H9 (cell line): ENCODE measurements around the gene NAE1. TPM values are rescaled to one million over a fixed set of nuclear protein-coding genes. Genes with fewer than 3 reads are reported as not detected.

Experiments
- DNase-seq: peaks from one replicate; pipeline ENCODE4 v3.0.0-alpha.2; 2017
- H2AFZ ChIP-seq: one replicate; pipeline ENCODE4 v1.6.1; 2013; ENCODE audit warnings: mild to moderate bottlenecking, low read length, control low read depth, moderate library complexity
- H2AK5ac ChIP-seq: 2 replicates; pipeline ENCODE4 v1.6.1; 2013; ENCODE audit warnings: low read length, control low read depth, mixed read lengths; ENCODE audit not compliant: insufficient read length
- H2BK120ac ChIP-seq: one replicate; pipeline ENCODE4 v1.6.1; 2013; ENCODE audit warnings: low read depth, mild to moderate bottlenecking, low read length, control low read depth, inconsistent platforms; ENCODE audit not compliant: poor library complexity, severe bottlenecking
- H2BK12ac ChIP-seq: 2 replicates; pipeline ENCODE4 v1.6.1; 2013; ENCODE audit warnings: low read length, control low read depth, mixed read lengths, low read depth; ENCODE audit not compliant: insufficient read length
- H2BK15ac ChIP-seq: 2 replicates; pipeline ENCODE4 v1.6.1; 2013; ENCODE audit warnings: low read depth, low read length, control low read depth
- H2BK20ac ChIP-seq: one replicate; pipeline ENCODE4 v1.6.1; 2013; ENCODE audit warnings: low read depth, mild to moderate bottlenecking, low read length, control low read depth, inconsistent platforms; ENCODE audit not compliant: poor library complexity, severe bottlenecking
- H2BK5ac ChIP-seq: 2 replicates; pipeline ENCODE4 v1.6.1; 2013; ENCODE audit warnings: low read length, control low read depth, mixed read lengths; ENCODE audit not compliant: insufficient read length
- H3K14ac ChIP-seq: 2 replicates; pipeline ENCODE4 v1.6.1; 2013; ENCODE audit warnings: low read length, control low read depth; ENCODE audit not compliant: insufficient read depth
- H3K18ac ChIP-seq: 2 replicates; pipeline ENCODE4 v1.6.1; 2013; ENCODE audit warnings: low read depth, mild to moderate bottlenecking, mixed read lengths, low read length, control low read depth; ENCODE audit not compliant: insufficient read length
- H3K23ac ChIP-seq: 2 replicates; pipeline ENCODE4 v1.6.1; 2013; ENCODE audit warnings: low read length, control low read depth, mixed read lengths, low read depth; ENCODE audit not compliant: insufficient read length
- H3K23me2 ChIP-seq: 2 replicates; pipeline ENCODE4 v1.6.1; 2013; ENCODE audit warnings: low read depth, mild to moderate bottlenecking, mixed read lengths, low read length, control low read depth; ENCODE audit not compliant: insufficient read length, poor library complexity, severe bottlenecking
- H3K27ac ChIP-seq: 2 replicates; pipeline ENCODE4 v1.5.1; 2013; ENCODE audit warnings: low read length, control low read depth, mixed read lengths, low read depth; ENCODE audit not compliant: insufficient read length
- H3K27me3 ChIP-seq: 2 replicates; pipeline ENCODE4 v1.6.1; 2013; ENCODE audit warnings: low read length, control low read depth, inconsistent platforms; ENCODE audit not compliant: insufficient read depth
- H3K4ac ChIP-seq: 2 replicates; pipeline ENCODE4 v1.6.1; 2013; ENCODE audit warnings: low read depth, mild to moderate bottlenecking, control low read depth, inconsistent platforms, low read length, moderate library complexity
- H3K4me1 ChIP-seq: 2 replicates; pipeline ENCODE4 v1.6.1; 2013; ENCODE audit warnings: low read length, control low read depth, inconsistent platforms; ENCODE audit not compliant: insufficient read depth
- H3K4me2 ChIP-seq: 2 replicates; pipeline ENCODE4 v1.6.1; 2013; ENCODE audit warnings: low read length, control low read depth, mixed read lengths; ENCODE audit not compliant: insufficient read length, insufficient read depth
- H3K56ac ChIP-seq: 2 replicates; pipeline ENCODE4 v1.6.1; 2013; ENCODE audit warnings: low read depth, mild to moderate bottlenecking, mixed read lengths, low read length, control low read depth; ENCODE audit not compliant: insufficient read length
- H3K79me1 ChIP-seq: 2 replicates; pipeline ENCODE4 v1.6.1; 2013; ENCODE audit warnings: low read depth, mild to moderate bottlenecking, moderate library complexity, low read length, control low read depth, inconsistent platforms; ENCODE audit not compliant: insufficient read depth, poor library complexity, severe bottlenecking
- H3K79me2 ChIP-seq: 2 replicates; pipeline ENCODE4 v1.6.1; 2013; ENCODE audit warnings: low read length, control low read depth, inconsistent platforms; ENCODE audit not compliant: insufficient read depth
- H3K9ac ChIP-seq: 2 replicates; pipeline ENCODE4 v1.6.1; 2013; ENCODE audit warnings: low read length, control low read depth, mixed read lengths; ENCODE audit not compliant: insufficient read length; ENCODE audit errors: extremely low read depth
- H3K9me3 ChIP-seq: one replicate; pipeline ENCODE4 v1.6.1; 2013; ENCODE audit warnings: low read depth, low read length, inconsistent platforms; ENCODE audit not compliant: control insufficient read depth
- H3T11ph ChIP-seq: one replicate; pipeline ENCODE4 v1.6.1; 2013; ENCODE audit warnings: mild to moderate bottlenecking, low read length, control low read depth, inconsistent platforms
- H4K20me1 ChIP-seq: one replicate; pipeline ENCODE4 v1.6.1; 2013; ENCODE audit not compliant: control insufficient read depth, insufficient read length, insufficient read depth
- H4K5ac ChIP-seq: 2 replicates; pipeline ENCODE4 v1.6.1; 2013; ENCODE audit warnings: low read depth, mild to moderate bottlenecking, mixed read lengths, low read length, control low read depth; ENCODE audit not compliant: insufficient read length
- H4K8ac ChIP-seq: replicated peaks from 2 replicates; pipeline ENCODE4 v1.6.1; 2013; ENCODE audit warnings: low read length, control low read depth, mixed read lengths, low read depth; ENCODE audit not compliant: insufficient read length
- H4K91ac ChIP-seq: 2 replicates; pipeline ENCODE4 v1.6.1; 2013; ENCODE audit warnings: low read depth, mild to moderate bottlenecking, moderate library complexity, mixed read lengths, low read length, control low read depth; ENCODE audit not compliant: insufficient read length
- H3K27ac Mint-ChIP-seq, 3 experiments: 2 replicates in 2 of 3; 3 replicates in 1 of 3; pipeline ENCODE4 v1.8.0; 2020 to 2021; ENCODE audit warnings: mixed read lengths in 3 of 3, mild to moderate bottlenecking in 1 of 3, moderate library complexity in 1 of 3
- H3K27me3 Mint-ChIP-seq: 2 replicates; pipeline ENCODE4 v1.8.0; 2021; ENCODE audit warnings: low read depth, mild to moderate bottlenecking, moderate library complexity, mixed read lengths
- H3K36me3 Mint-ChIP-seq, 3 experiments: 2 replicates in 2 of 3; 3 replicates in 1 of 3; pipeline ENCODE4 v1.8.0; 2020 to 2021; ENCODE audit warnings: low read depth in 3 of 3, mixed read lengths in 3 of 3; ENCODE audit not compliant: insufficient read depth in 1 of 3
- H3K4me1 Mint-ChIP-seq, 2 experiments: 2 replicates each; pipeline ENCODE4 v1.8.0; 2020; ENCODE audit warnings: mixed read lengths in 2 of 2
- H3K4me3 Mint-ChIP-seq, 2 experiments: 2 replicates in 1 of 2; 3 replicates in 1 of 2; pipeline ENCODE4 v1.8.0; 2020 to 2021; ENCODE audit warnings: mild to moderate bottlenecking in 2 of 2, mixed read lengths in 2 of 2, moderate library complexity in 1 of 2
- H3K9me3 Mint-ChIP-seq, 2 experiments: 2 replicates in 1 of 2; 3 replicates in 1 of 2; pipeline ENCODE4 v1.8.0; 2020; ENCODE audit warnings: mild to moderate bottlenecking in 2 of 2, mixed read lengths in 2 of 2, moderate library complexity in 1 of 2
- WGBS: extraction: QIAGEN DNeasy Blood & Tissue Kit; methylation state at CpG from one replicate; pipeline ENCODE4 v1.1.7; 2013; ENCODE audit warnings: missing lambda C conversion rate, low lambda C conversion rate, mixed read lengths; ENCODE audit not compliant: insufficient read length; ENCODE audit errors: extremely low coverage; 5-methylcytosine and 5-hydroxymethylcytosine counted together
- total RNA-seq: library from RNA; stranded (reverse); gene quantifications from 2 replicates; pipeline ENCODE4 v1.2.1, GENCODE V29; 2021
- TF ChIP-seq, protein P1 (sequence below): fragments of 200-600 bp; sonication (generic); conservative IDR thresholded peaks from 3 replicates; pipeline ENCODE4 v1.8.0; 2021; ENCODE audit warnings: antibody characterized with exemption, mild to moderate bottlenecking

The NAE1 gene
- total RNA-seq, 1 experiment from 2014 or later = 144 TPM

DNA sequence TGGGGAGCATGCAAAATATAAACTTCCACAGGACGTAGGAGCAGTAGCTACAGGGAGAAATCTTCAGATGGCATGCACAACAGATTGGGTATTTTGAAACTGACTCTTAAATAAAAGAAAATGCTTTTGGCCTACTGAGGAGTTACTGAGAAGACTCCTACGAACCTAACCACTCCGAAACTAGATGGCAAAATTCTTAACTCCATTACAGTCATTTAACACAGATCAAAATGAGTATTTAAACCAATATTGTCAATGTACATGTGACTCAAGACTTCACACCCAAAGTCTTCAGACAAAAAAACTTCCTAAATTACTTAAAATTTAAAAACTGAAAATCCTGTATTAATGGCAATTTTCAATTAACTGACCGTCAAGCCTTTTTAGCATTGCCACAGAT lies 21.0 kb downstream of the NAE1 start:
- Histone ChIP-seq H3K4me2 (no peak overlapping the region), H3K4me1 (no peaks in the 10 kb centered on the region), H4K5ac (no peak overlapping the region), H2BK120ac (no peak overlapping the region), H3K23me2 (no peaks in the 10 kb centered on the region), H2BK20ac (no peak overlapping the region), H2BK12ac (no peak overlapping the region), H4K8ac (no peak overlapping the region), H3K9ac (no peak overlapping the region), H2AFZ (no peak overlapping the region), H2BK15ac (no peak overlapping the region), H3K79me2 (no peaks in the 10 kb centered on the region), H3T11ph (no peak overlapping the region), H3K18ac (no peak overlapping the region), H2BK5ac (no peak overlapping the region), H3K14ac (no peak overlapping the region), H3K27ac (no peak overlapping the region), H3K79me1 (no peaks in the 10 kb centered on the region), H4K91ac (no peak overlapping the region), H4K20me1 (no peaks in the 10 kb centered on the region), H3K56ac (no peak overlapping the region), H3K9me3 (no peaks in the 10 kb centered on the region), H3K23ac (no peak overlapping the region), H2AK5ac (no peak overlapping the region), H3K4ac (no peak overlapping the region), H3K27me3 (no peaks in the 10 kb centered on the region)
- DNase-seq = no peak
- H3K27ac Mint-ChIP-seq = no peak overlapping the region
- no peaks in the 10 kb centered on the region for H3K4me1 Mint-ChIP-seq
- H3K4me3 Mint-ChIP-seq = no peak overlapping the region
- H3K27me3 Mint-ChIP-seq = no peaks in the 10 kb centered on the region
- WGBS = no CpG with 5 or more reads among the region's 4 CpGs
- H3K36me3 Mint-ChIP-seq = peaks cover 42 to 88% (median 86%) of the 10 kb centered on the region in 3 experiments
- TF ChIP-seq, protein P1, sequence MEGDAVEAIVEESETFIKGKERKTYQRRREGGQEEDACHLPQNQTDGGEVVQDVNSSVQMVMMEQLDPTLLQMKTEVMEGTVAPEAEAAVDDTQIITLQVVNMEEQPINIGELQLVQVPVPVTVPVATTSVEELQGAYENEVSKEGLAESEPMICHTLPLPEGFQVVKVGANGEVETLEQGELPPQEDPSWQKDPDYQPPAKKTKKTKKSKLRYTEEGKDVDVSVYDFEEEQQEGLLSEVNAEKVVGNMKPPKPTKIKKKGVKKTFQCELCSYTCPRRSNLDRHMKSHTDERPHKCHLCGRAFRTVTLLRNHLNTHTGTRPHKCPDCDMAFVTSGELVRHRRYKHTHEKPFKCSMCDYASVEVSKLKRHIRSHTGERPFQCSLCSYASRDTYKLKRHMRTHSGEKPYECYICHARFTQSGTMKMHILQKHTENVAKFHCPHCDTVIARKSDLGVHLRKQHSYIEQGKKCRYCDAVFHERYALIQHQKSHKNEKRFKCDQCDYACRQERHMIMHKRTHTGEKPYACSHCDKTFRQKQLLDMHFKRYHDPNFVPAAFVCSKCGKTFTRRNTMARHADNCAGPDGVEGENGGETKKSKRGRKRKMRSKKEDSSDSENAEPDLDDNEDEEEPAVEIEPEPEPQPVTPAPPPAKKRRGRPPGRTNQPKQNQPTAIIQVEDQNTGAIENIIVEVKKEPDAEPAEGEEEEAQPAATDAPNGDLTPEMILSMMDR = no peak
- no peaks in the 10 kb centered on the region for H3K9me3 Mint-ChIP-seq
